Measurements from ENCODE around the gene PPIG. TPM values are rescaled to one million over a fixed set of nuclear protein-coding genes. Genes with fewer than 3 reads are reported as not detected.

PPIG gene
- total and polyA plus RNA-seq, 2 of the 4 experiments (the other 2 are of a cell fraction) = 10.4 to 16.7 TPM

- H4K91ac ChIP-seq (ENCODE audit: insufficient read depth, low read depth, low read length) = no peak overlapping the region
- H3K4me1 ChIP-seq (ENCODE audit: control insufficient read depth, insufficient read depth, low read length) = no peaks in the 10 kb centered on the region
- no peak for TF ChIP-seq CHD1 (IDR thresholded peaks at IDR 0.05; ENCODE audit: low read depth, low read length)
- TF ChIP-seq MAZ (IDR thresholded peaks at IDR 0.05; ENCODE audit: borderline replicate concordance, low read depth, low read length) = no peak
- no peak for TF ChIP-seq FOS (IDR thresholded peaks at IDR 0.05; ENCODE audit: low read depth, low read length)
- TF ChIP-seq POLR2A (IDR thresholded peaks at IDR 0.05; ENCODE audit: low read depth, low read length) = no peak
- no peak for TF ChIP-seq ELK1 (IDR thresholded peaks at IDR 0.05; ENCODE audit: borderline replicate concordance, low read depth, low read length)
- TF ChIP-seq SMC3 (IDR thresholded peaks at IDR 0.05; ENCODE audit: low read depth, low read length) = no peak
- no peak for TF ChIP-seq MAFK (IDR thresholded peaks at IDR 0.05; ENCODE audit: low read depth, low read length)
- TF ChIP-seq CEBPB (IDR thresholded peaks at IDR 0.05; ENCODE audit: low read depth, low read length) = no peak
- no peak for TF ChIP-seq RAD21 (IDR thresholded peaks at IDR 0.05; ENCODE audit: low read length)
- no peak for TF ChIP-seq BHLHE40 (IDR thresholded peaks at IDR 0.05; ENCODE audit: low read depth, low read length)
- no peak for TF ChIP-seq CTCF (conservative IDR thresholded peaks at IDR 0.05; ENCODE audit: low read depth, low read length)
- H2BK20ac ChIP-seq (ENCODE audit: low read depth, low read length) = no peak overlapping the region
- intact Hi-C loops (cut with micrococcal nuclease) (no loop called here), in situ Hi-C loops (cut with MboI; ENCODE audit: low sequenced_read_pairs) (no loop called here), dilution Hi-C loops (cut with HindIII; ENCODE audit: low sequenced_read_pairs, unreplicated experiment) (no loop called here)
- H3K18ac ChIP-seq (ENCODE audit: low read depth, low read length) = no peak overlapping the region
- no peak overlapping the region for H2AFZ ChIP-seq (replicated peaks; ENCODE audit: low read length, poor library complexity)
- no peak overlapping the region for H3K4ac ChIP-seq (ENCODE audit: low read depth, low read length)
- H3K23ac ChIP-seq (ENCODE audit: low read depth, low read length) = no peak overlapping the region
- H2AK9ac ChIP-seq (replicated peaks; ENCODE audit: low read depth, low read length, poor library complexity) = no peak overlapping the region
- ATAC-seq (ENCODE audit: low read depth) = no peak
- no peak overlapping the region for H3K4me3 ChIP-seq (ENCODE audit: insufficient read depth, low read depth, low read length)
- no peak overlapping the region for H3K14ac ChIP-seq (replicated peaks; ENCODE audit: low read depth, low read length)
- H3K27me3 ChIP-seq (ENCODE audit: control insufficient read depth, insufficient read depth, low read length) = no peaks in the 10 kb centered on the region
- H3K9me1 ChIP-seq (ENCODE audit: insufficient read depth, low read length) = no peaks in the 10 kb centered on the region
- H3K36me3 ChIP-seq (ENCODE audit: control insufficient read depth, insufficient read depth, low read length) = no peaks in the 10 kb centered on the region
- H2BK5ac ChIP-seq (ENCODE audit: low read depth, low read length, poor library complexity, severe bottlenecking) = no peak overlapping the region
- H2AK5ac ChIP-seq (ENCODE audit: low read depth, low read length) = no peak overlapping the region
- no peak overlapping the region for H3K4me2 ChIP-seq (ENCODE audit: low read depth, low read length)
- H3K79me1 ChIP-seq (ENCODE audit: low read depth in 1 of 2, low read length in 2 of 2) = no peaks in the 10 kb centered on the region
- no peaks in the 10 kb centered on the region for H3K9me3 ChIP-seq (ENCODE audit: control insufficient read depth, insufficient read depth, low read length)
- no peak overlapping the region for H3K9ac ChIP-seq (ENCODE audit: low read depth, low read length)
- no peak overlapping the region for H3K27ac ChIP-seq (ENCODE audit: insufficient read depth, low read length)
- POLR2A ChIA-PET (ENCODE audit: unreplicated experiment) = no interaction called here
- H3K56ac ChIP-seq (ENCODE audit: extremely low read depth, insufficient read depth, low read length) = no peak overlapping the region
- H4K5ac ChIP-seq (ENCODE audit: low read depth, low read length) = no peak overlapping the region
- no peak overlapping the region for H2BK120ac ChIP-seq (ENCODE audit: low read depth, low read length)
- no CpG with 5 or more reads among the region's 2 CpGs for WGBS, 2 experiments (ENCODE audit: extremely low coverage in 2 of 2, insufficient read length in 1 of 2)
- no peak overlapping the region for H4K8ac ChIP-seq (ENCODE audit: low read depth in 2 of 2, low read length in 2 of 2)
- no peak for DNase-seq
- CTCF ChIA-PET = no interaction called here
- BruUV-seq (replicated peaks) = no TSS peak
- no peaks in the 10 kb centered on the region for H4K20me1 ChIP-seq (ENCODE audit: insufficient read depth, low read length)
- no peak overlapping the region for H2BK15ac ChIP-seq (ENCODE audit: low read depth, low read length)
Observed at GRCh38 chr2:169647496-169647895, 63.3 kb downstream of the PPIG start.
